Fibroblast of lung (primary cell): Measurements from ENCODE around the gene RAB23.

ENCODE experiments used
- CTCF ChIP-seq, 2 donors: IDR thresholded peaks in 1 of 2; conservative IDR thresholded peaks in 1 of 2; 1 replicate in 1 of 2; 2 replicates in 1 of 2; pipeline ENCODE4 v1.5.1; 2011 to 2012; ENCODE audit warnings: low read length in 2 of 2, control low read depth in 1 of 2, inconsistent platforms in 1 of 2, low read depth in 1 of 2, mild to moderate bottlenecking in 1 of 2
- EZH2 ChIP-seq: IDR thresholded peaks from 2 replicates; pipeline ENCODE4 v1.5.1; 2012; ENCODE audit warnings: low read length, control low read depth, mild to moderate bottlenecking; ENCODE audit errors: missing control alignments

DNA sequence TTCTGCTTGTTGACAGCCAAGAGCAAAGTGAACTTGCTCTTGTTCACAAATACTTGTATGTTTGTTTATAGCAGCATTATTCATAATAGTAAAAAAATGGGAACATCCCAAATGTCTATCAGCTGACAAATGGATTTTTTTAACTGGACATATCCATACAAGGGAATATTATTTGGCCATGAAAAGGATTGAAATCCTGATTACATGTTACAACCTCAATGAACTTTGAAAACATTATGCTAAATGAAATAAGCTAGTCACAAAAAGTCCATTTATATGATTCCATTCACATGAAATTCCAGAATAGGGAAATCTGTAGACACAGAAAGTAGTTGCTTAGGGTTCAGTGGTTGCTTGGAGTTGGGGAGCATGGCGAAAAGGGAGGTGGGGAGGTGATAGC lies 78.4 kb downstream of the RAB23 start:
- TF ChIP-seq EZH2: no peak
- TF ChIP-seq CTCF (conservative IDR thresholded peaks at IDR 0.05 in 1 of 2, IDR thresholded peaks at IDR 0.05 in 1 of 2; ENCODE audit: low read depth in 1 of 2, low read length in 2 of 2): no peak
